Activated T-helper 17 cell treated with anti-CD3 and anti-CD28 coated beads, Interleukin-2, amount 50 U/mL, for 72 hours (primary cell): ENCODE data around the gene BAIAP2. TPM values are rescaled to one million over a fixed set of nuclear protein-coding genes. Genes with fewer than 3 reads are reported as not detected.

Experiments used
- ATAC-seq: fragments of 150-1000 bp; cut with Tn5 transposase; replicated peaks from 2 replicates; pipeline ENCODE4 v1.10.0; 2021; ENCODE audit warnings: mild to moderate bottlenecking, moderate library complexity
- H3K27ac Mint-ChIP-seq: one replicate; pipeline ENCODE4 v1.8.0; 2022; ENCODE audit warnings: mixed read lengths
- H3K27me3 Mint-ChIP-seq: one replicate; pipeline ENCODE4 v1.8.0; 2022; ENCODE audit warnings: mixed read lengths
- H3K36me3 Mint-ChIP-seq: one replicate; pipeline ENCODE4 v1.8.0; 2022; ENCODE audit warnings: low read depth, mild to moderate bottlenecking, mixed read lengths
- H3K4me1 Mint-ChIP-seq: one replicate; pipeline ENCODE4 v1.8.0; 2022; ENCODE audit warnings: mixed read lengths
- H3K4me3 Mint-ChIP-seq: one replicate; pipeline ENCODE4 v1.8.0; 2022; ENCODE audit warnings: mild to moderate bottlenecking, mixed read lengths
- H3K9me3 Mint-ChIP-seq: one replicate; pipeline ENCODE4 v1.8.0; 2022; ENCODE audit warnings: mixed read lengths
- total RNA-seq, 2 donors: library from RNA; stranded (reverse); gene quantifications; one replicate each; pipeline ENCODE4 v1.2.3, GENCODE V29; 2022

The BAIAP2 gene
- total RNA-seq, 2 donors from 2014 or later: 4.6 to 4.8 TPM

GRCh38 chr17:81046132-81046769 is 11.3 kb downstream of the BAIAP2 start:
- no peaks in the 10 kb centered on the region for H3K36me3 Mint-ChIP-seq
- no peaks in the 10 kb centered on the region for H3K27me3 Mint-ChIP-seq
- H3K27ac Mint-ChIP-seq: no peak overlapping the region
- H3K9me3 Mint-ChIP-seq: no peaks in the 10 kb centered on the region
- ATAC-seq: no peak
- no peaks in the 10 kb centered on the region for H3K4me1 Mint-ChIP-seq
- no peak overlapping the region for H3K4me3 Mint-ChIP-seq

- Mint-ChIP-seq H3K27me3 (no peaks in the 10 kb centered on the region), H3K27ac (no peak overlapping the region), H3K4me1 (no peaks in the 10 kb centered on the region), H3K36me3 (no peaks in the 10 kb centered on the region), H3K9me3 (no peaks in the 10 kb centered on the region), H3K4me3 (no peak overlapping the region)
- ATAC-seq: no peak
Measured at GRCh38 chr17:81046770-81047359, 11.9 kb downstream of the BAIAP2 start.

- Mint-ChIP-seq H3K27ac (no peak overlapping the region), H3K4me1 (no peaks in the 10 kb centered on the region), H3K4me3 (peak overlapping the region; percentile 19), H3K36me3 (no peaks in the 10 kb centered on the region), H3K9me3 (no peaks in the 10 kb centered on the region), H3K27me3 (no peaks in the 10 kb centered on the region)
- no peak for ATAC-seq
Measured at GRCh38 chr17:81048827-81049371, 13.9 kb downstream of the BAIAP2 start.

- H3K27ac Mint-ChIP-seq: no peak overlapping the region
- peak overlapping the region; percentile 19 for H3K4me3 Mint-ChIP-seq
- no peaks in the 10 kb centered on the region for H3K36me3 Mint-ChIP-seq
- no peaks in the 10 kb centered on the region for H3K9me3 Mint-ChIP-seq
- ATAC-seq: peak; percentile 21
- no peaks in the 10 kb centered on the region for H3K27me3 Mint-ChIP-seq
- no peaks in the 10 kb centered on the region for H3K4me1 Mint-ChIP-seq
Measured at GRCh38 chr17:81049372-81049911, 14.5 kb downstream of the BAIAP2 start.

DNA sequence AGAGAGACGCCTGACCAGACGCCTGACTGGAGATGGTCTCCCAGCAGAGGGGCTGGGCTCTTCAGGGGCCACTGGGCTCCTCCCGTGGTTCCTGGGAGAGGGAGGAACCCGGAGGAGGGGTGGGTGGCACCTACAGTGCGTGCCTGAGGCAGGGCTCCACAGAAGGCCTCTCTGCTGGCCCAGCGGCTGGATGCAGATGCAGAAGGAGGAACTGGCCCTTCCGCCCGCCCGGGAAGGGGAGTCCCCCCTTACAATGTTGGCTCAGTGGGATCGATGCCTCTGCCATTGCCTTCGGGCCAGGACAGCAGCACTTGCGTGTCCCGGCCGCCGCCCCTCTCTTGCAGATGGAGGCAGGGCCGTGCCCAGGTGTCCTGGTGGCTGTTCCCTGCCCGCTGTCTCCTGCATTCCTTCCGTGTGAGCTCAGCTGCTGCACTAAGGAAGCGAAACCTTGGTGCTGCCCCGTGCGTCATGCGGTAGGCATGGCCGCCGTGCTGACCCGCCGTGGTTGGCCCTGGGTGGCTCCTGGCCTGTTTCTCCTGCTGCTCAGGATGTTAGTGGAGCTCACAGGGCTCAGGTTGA is 15.1 kb downstream of the BAIAP2 start:
- Mint-ChIP-seq H3K36me3 (no peaks in the 10 kb centered on the region), H3K4me3 (no peak overlapping the region), H3K27me3 (no peaks in the 10 kb centered on the region), H3K9me3 (no peaks in the 10 kb centered on the region), H3K27ac (no peak overlapping the region), H3K4me1 (no peaks in the 10 kb centered on the region)
- ATAC-seq: no peak

DNA sequence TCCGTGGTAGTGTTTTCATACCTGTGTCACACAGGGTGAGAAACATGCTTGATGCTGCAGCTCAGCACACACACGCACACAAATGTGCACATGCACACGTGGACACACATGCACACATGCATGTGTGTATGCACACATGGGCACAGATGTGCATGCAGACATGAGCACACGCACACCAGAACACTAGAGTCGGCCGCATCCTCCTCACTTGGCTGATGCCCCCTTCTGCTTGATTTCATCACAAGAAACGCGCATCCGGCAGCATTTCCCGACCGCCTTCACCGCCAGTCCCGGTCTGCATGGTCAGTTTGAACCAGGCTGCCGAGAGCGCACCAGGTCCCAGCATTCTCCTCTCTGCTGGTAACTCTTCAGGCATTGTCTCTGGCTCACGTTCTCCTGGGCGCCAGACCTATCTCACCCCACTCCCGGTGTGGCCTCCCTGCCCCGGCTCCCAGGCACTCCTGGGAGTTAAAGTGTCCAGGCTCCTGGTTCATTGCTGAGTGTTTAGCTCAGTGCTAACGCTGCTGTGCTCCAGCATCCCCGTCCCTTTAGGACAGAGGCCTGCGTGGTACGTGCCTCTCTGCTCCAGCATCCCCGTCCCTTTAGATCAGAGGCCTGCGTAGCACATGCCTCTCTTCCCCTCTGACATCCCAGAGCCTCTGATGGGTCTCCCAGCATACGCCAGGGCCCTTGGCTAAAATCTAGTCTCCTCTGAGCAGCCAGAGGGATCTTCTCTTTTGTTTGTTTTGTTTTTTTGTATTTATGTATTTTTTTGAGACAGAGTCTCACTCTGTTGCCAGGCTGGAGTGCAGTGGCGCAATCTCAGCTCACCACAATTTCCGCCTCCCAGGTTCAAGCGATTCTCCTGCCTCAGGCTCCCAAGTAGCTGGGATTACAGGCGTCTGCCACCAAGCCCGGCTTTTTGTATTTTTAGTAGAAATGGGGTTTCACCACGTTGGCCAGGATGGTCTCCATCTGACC is 16.0 kb downstream of the BAIAP2 start:
- H3K27me3 Mint-ChIP-seq: no peaks in the 10 kb centered on the region
- no peaks in the 10 kb centered on the region for H3K9me3 Mint-ChIP-seq
- H3K27ac Mint-ChIP-seq: no peak overlapping the region
- H3K36me3 Mint-ChIP-seq: no peaks in the 10 kb centered on the region
- no peaks in the 10 kb centered on the region for H3K4me1 Mint-ChIP-seq
- no peak overlapping the region for H3K4me3 Mint-ChIP-seq
- no peak for ATAC-seq

GRCh38 chr17:81052199-81052997 is 17.4 kb downstream of the BAIAP2 start:
- Mint-ChIP-seq H3K4me1 (no peaks in the 10 kb centered on the region), H3K27me3 (no peaks in the 10 kb centered on the region), H3K9me3 (no peaks in the 10 kb centered on the region), H3K27ac (no peak overlapping the region), H3K4me3 (no peak overlapping the region), H3K36me3 (no peaks in the 10 kb centered on the region)
- ATAC-seq: no peak

- Mint-ChIP-seq H3K9me3 (no peaks in the 10 kb centered on the region), H3K27me3 (no peaks in the 10 kb centered on the region), H3K36me3 (no peaks in the 10 kb centered on the region), H3K4me1 (no peaks in the 10 kb centered on the region), H3K27ac (no peak overlapping the region), H3K4me3 (no peak overlapping the region)
- ATAC-seq: no peak
Measured at GRCh38 chr17:81053041-81053970, 18.4 kb downstream of the BAIAP2 start.

DNA sequence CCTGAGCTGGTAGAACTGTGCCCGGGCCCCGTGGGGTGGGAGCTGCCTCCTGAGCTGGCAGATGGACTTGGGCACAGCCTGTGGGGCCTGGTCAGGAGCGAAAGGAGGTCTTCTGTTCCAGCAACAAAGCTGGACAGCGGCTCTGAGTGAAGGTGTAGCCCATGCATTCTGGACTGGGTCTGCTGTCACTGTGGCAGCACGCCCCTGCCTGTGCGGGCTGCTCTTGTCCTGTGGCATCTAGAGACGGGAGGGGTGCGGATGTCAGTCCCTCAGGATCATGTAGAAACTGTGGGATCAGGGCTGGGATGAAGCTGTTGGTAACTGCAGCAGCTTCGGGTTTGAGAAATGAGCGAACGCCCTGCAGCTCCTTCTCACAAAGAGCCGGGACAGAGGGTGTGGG is 19.4 kb downstream of the BAIAP2 start:
- no peak for ATAC-seq
- Mint-ChIP-seq H3K27me3 (no peaks in the 10 kb centered on the region), H3K9me3 (no peaks in the 10 kb centered on the region), H3K4me3 (no peak overlapping the region), H3K27ac (no peak overlapping the region), H3K36me3 (no peaks in the 10 kb centered on the region), H3K4me1 (no peaks in the 10 kb centered on the region)

DNA sequence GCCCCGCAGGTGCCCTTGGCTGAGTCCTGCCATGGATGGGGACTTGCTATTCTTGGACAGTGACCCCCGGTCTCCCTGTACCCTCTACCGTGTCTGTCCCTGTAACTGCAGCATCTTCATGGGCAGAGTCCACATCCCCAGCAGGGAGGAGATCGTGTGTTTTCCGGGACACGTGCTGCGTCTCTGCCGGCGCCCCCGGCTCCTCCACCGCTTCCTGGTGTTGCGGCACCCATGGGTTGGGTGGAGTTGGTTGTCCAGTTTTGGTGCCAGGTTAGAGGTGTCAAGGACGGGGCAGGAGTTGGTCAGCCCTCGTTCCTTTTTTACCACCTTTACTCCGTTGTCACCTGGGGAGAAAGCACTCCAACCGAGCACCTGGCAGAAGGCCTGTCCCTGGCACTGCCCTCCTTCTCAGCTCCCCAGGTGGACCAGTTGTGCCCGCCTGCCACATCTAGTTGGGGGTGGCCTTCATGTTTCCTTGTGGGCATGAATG is 20.0 kb downstream of the BAIAP2 start:
- Mint-ChIP-seq H3K9me3 (no peaks in the 10 kb centered on the region), H3K27me3 (no peaks in the 10 kb centered on the region), H3K27ac (no peak overlapping the region), H3K36me3 (no peaks in the 10 kb centered on the region), H3K4me3 (no peak overlapping the region), H3K4me1 (no peaks in the 10 kb centered on the region)
- ATAC-seq: no peak

DNA sequence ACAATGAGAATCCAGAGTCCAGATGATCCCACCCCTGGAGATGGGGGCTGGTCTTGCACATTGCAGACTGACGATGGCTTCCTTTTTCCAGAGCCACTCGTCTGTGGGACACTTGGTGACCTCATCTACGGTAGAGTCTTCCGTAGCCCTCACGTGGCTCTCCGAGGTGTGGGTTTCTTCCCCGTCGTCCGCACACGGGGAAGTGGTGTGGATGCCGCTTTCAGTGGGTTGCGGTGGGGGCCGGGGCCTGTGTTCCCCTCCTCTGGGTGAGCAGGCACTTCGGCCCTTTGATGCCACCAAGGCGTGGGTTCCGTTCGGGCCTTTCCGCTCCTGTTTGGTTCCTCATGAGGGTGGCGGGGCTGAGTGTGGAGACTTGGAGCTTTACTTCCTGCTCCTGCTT is 21.4 kb downstream of the BAIAP2 start:
- no peaks in the 10 kb centered on the region for H3K36me3 Mint-ChIP-seq
- ATAC-seq: no peak
- no peaks in the 10 kb centered on the region for H3K27me3 Mint-ChIP-seq
- H3K27ac Mint-ChIP-seq: no peak overlapping the region
- H3K9me3 Mint-ChIP-seq: no peaks in the 10 kb centered on the region
- H3K4me1 Mint-ChIP-seq: no peaks in the 10 kb centered on the region
- no peak overlapping the region for H3K4me3 Mint-ChIP-seq

GRCh38 chr17:81057079-81057730 is 22.3 kb downstream of the BAIAP2 start:
- Mint-ChIP-seq H3K27ac (no peak overlapping the region), H3K4me1 (no peaks in the 10 kb centered on the region)
- ATAC-seq: no peak

More at GRCh38 chr17:81057079-81057730, 22.3 kb downstream of the BAIAP2 start:
- no peak overlapping the region for H3K4me3 Mint-ChIP-seq
- no peaks in the 10 kb centered on the region for H3K36me3 Mint-ChIP-seq
- H3K9me3 Mint-ChIP-seq: no peaks in the 10 kb centered on the region
- H3K27me3 Mint-ChIP-seq: no peaks in the 10 kb centered on the region
